ENCODE measurements around the gene TUBGCP6.

TUBGCP6 gene

DNA sequence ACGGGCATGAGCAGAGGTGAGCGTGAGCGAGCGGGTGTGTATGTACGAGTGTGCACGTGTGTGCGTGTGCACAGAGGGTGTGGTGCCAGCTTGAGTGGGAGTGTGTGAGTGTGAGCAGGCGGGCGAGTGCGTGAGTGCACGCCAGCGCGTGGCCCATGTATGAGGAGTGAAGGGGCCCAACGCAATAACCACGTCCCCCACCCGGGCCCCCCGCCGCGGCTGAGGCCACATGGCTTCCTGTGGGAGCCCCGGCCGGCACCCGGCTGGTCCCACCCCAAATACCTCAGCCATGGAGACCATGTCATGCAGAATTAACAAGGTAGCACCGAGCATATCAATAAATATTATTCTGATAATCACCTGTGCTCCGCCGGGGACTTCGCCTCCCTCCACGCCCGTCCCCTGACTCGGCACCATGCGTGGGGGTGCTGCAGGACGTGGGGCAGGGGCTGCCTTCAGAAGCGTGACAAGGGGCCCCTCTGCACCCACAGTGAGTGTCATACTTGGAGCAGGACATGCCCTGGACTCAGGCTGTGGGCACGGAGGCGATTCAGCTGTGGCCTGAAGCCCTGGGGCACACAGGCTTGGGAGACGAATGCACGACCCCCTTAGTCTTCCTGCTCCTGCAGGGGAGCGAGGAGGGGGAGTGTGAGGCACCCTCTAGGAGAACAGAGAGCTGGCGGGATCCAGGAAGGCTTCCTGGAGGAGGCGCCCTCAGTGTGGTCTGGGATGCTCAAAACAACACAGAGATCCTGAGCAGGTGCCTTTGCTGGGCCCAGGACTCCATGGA lies 64.7 kb downstream of the TUBGCP6 start:
- TF ChIP-seq FOXP2 (optimal IDR thresholded peaks at IDR 0.05; ENCODE audit: borderline replicate concordance, extremely low read depth, extremely low read length, insufficient read depth) (no peak), TAF1 (IDR thresholded peaks at IDR 0.05; ENCODE audit: borderline replicate concordance, insufficient read depth, low read length) (no peak), POLR2AphosphoS5 (IDR thresholded peaks at IDR 0.05; ENCODE audit: low read depth, low read length) (no peak), SIN3A (IDR thresholded peaks at IDR 0.05; ENCODE audit: borderline replicate concordance, insufficient read depth, low read length) (no peak)
- TF ChIP-seq, protein P1, sequence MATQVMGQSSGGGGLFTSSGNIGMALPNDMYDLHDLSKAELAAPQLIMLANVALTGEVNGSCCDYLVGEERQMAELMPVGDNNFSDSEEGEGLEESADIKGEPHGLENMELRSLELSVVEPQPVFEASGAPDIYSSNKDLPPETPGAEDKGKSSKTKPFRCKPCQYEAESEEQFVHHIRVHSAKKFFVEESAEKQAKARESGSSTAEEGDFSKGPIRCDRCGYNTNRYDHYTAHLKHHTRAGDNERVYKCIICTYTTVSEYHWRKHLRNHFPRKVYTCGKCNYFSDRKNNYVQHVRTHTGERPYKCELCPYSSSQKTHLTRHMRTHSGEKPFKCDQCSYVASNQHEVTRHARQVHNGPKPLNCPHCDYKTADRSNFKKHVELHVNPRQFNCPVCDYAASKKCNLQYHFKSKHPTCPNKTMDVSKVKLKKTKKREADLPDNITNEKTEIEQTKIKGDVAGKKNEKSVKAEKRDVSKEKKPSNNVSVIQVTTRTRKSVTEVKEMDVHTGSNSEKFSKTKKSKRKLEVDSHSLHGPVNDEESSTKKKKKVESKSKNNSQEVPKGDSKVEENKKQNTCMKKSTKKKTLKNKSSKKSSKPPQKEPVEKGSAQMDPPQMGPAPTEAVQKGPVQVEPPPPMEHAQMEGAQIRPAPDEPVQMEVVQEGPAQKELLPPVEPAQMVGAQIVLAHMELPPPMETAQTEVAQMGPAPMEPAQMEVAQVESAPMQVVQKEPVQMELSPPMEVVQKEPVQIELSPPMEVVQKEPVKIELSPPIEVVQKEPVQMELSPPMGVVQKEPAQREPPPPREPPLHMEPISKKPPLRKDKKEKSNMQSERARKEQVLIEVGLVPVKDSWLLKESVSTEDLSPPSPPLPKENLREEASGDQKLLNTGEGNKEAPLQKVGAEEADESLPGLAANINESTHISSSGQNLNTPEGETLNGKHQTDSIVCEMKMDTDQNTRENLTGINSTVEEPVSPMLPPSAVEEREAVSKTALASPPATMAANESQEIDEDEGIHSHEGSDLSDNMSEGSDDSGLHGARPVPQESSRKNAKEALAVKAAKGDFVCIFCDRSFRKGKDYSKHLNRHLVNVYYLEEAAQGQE (IDR thresholded peaks at IDR 0.05; ENCODE audit: insufficient read depth in 1 of 2, low read depth in 2 of 2, low read length in 2 of 2), result no peak

DNA sequence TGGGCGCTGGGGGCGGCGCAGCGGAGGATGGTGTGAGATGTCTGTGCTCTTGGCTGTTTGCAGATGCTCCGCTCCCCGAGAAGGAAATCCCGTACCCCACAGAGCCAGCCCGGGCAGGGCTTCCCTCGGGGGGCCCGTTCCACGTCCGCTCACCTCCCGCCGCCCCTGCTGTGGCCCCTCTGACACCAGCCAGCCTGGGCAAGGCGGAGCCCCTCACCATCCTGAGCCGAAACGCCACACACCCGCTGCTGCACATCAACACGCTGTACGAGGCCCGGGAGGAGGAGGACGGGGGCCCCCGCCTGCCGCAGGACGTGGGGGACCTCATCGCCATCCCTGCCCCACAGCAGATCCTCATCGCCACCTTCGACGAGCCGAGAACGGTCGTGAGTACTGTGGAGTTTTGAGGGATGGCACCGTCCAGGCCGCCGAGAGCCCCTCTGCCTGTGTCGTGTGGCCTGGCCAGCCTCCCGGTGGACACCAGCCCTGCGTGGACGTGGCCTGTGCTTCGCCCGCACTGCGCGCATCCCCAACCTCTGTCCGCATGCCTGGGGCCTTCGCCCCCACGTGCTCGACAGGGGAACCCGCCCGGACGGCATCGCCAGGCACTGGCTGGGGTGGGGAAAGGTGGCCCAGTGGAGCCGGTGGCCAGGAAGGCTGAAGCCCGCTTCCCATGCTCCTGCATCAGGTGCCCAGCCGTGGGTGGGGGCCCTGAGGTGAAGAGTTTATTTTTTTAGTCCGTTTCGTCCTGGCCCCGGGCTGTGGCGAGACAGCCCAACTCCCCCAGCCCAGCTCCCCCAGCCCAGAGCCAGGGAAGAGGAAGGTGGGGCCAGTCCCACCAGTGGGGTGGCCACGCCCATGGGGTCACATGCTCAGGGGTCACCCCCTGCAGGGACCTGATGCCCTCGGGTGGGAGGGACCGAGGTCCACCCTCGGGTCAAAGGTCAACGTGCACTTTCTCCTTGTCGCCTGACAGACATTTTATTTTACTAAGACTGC lies 65.7 kb downstream of the TUBGCP6 start:
- TF ChIP-seq FOXP2 (optimal IDR thresholded peaks at IDR 0.05; ENCODE audit: borderline replicate concordance, extremely low read depth, extremely low read length, insufficient read depth) (no peak), SIN3A (IDR thresholded peaks at IDR 0.05; ENCODE audit: borderline replicate concordance, insufficient read depth, low read length) (no peak), POLR2AphosphoS5 (IDR thresholded peaks at IDR 0.05; ENCODE audit: low read depth, low read length) (no peak), TAF1 (IDR thresholded peaks at IDR 0.05; ENCODE audit: borderline replicate concordance, insufficient read depth, low read length) (no peak)
- TF ChIP-seq, protein P1 (IDR thresholded peaks at IDR 0.05; ENCODE audit: insufficient read depth in 1 of 2, low read depth in 2 of 2, low read length in 2 of 2), result no peak

DNA sequence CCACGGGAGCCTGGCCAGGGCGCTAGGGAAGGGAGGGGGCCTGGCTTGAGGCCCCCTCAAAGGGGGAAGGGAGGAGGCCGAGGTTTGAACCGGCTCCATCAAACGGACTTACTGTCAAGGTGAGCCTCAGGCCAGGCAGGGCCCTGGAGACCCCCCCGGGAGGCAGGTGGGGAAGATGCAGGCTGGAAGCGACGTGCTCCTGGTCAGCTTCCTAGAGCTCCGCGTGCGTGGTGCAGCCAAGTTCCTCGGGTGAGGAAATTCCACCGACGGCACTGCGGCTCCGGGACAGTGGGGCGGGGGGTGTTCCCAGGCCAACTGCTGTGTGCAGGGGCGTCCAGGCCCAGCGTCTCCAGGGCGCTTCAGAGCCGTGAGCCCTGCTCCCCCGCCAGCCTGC lies 66.4 kb downstream of the TUBGCP6 start:
- TF ChIP-seq, protein P1 (IDR thresholded peaks at IDR 0.05; ENCODE audit: insufficient read depth in 1 of 2, low read depth in 2 of 2, low read length in 2 of 2), result no peak

DNA sequence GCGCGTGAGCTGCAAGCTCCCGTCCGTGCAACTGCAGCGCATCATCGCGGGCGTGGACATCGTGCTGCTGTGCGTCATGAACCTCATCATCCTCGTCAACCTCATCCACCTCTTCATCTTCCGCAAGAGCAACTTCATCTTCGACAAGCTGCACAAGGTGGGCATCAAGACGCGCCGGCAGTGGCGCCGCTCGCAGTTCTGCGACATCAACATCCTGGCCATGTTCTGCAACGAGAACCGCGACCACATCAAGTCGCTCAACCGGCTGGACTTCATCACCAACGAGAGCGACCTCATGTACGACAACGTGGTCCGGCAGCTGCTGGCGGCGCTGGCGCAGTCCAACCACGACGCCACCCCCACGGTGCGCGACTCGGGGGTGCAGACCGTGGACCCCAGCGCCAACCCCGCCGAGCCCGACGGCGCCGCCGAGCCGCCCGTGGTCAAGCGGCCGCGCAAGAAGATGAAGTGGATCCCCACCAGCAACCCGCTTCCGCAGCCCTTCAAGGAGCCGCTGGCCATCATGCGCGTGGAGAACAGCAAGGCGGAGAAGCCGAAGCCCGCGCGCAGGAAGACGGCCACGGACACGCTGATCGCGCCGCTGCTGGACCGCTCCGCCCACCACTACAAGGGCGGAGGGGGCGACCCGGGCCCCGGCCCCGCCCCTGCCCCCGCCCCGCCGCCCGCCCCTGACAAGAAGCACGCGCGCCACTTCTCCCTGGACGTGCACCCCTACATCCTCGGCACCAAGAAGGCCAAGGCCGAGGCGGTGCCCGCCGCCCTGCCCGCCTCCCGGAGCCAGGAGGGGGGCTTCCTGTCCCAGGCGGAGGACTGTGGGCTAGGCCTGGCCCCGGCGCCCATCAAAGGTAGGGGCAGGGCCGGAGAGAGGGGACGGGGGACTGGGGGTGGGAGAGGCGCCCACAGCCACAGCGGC lies 67.0 kb downstream of the TUBGCP6 start:
- TF ChIP-seq, protein P1 (IDR thresholded peaks at IDR 0.05; ENCODE audit: insufficient read depth in 1 of 2, low read depth in 2 of 2, low read length in 2 of 2), result no peak
- TF ChIP-seq POLR2AphosphoS5 (IDR thresholded peaks at IDR 0.05; ENCODE audit: low read depth, low read length) (no peak), TAF1 (IDR thresholded peaks at IDR 0.05; ENCODE audit: borderline replicate concordance, insufficient read depth, low read length) (no peak), SIN3A (IDR thresholded peaks at IDR 0.05; ENCODE audit: borderline replicate concordance, insufficient read depth, low read length) (no peak), FOXP2 (optimal IDR thresholded peaks at IDR 0.05; ENCODE audit: borderline replicate concordance, extremely low read depth, extremely low read length, insufficient read depth) (no peak)
